Panc1 (cell line): ENCODE measurements around the gene DDX41. TPM values are rescaled to one million over a fixed set of nuclear protein-coding genes. Genes with fewer than 3 reads are reported as not detected.

Source experiments
- ATAC-seq: fragments of 200-7000 bp; cut with Tn5 transposase; 2 replicates; pipeline ENCODE4 v1.9.1; 2020; ENCODE audit warnings: mild to moderate bottlenecking, moderate library complexity
- BruUV-seq: library from RNA; stranded (reverse); fragments of 400-500 nt; replicated peaks from 2 replicates; lab custom pipeline; 2021; lab: Mats Ljungman, UMichigan
- CTCF ChIA-PET: fragments of 300-600 bp; sonication (Branson Sonifier 250); formaldehyde crosslinking; loops from one replicate; lab custom pipeline; 2022; ENCODE audit warnings: antibody characterized with exemption; lab: Charles Lee
- POLR2A ChIA-PET: fragments of 300-600 bp; sonication (Branson Sonifier 250); formaldehyde crosslinking; loops from one replicate; lab custom pipeline; 2022; ENCODE audit warnings: antibody characterized with exemption; lab: Charles Lee
- DNase-seq: peaks from one replicate; pipeline ENCODE4 v3.0.0-alpha.2; 2010; ENCODE audit warnings: low read depth, low spot score
- H3K27ac ChIP-seq: 2 replicates; pipeline ENCODE4 v1.5.1; 2011; ENCODE audit warnings: mild to moderate bottlenecking, low read length, inconsistent platforms
- H3K27me3 ChIP-seq: fragments of 200-500 bp; sonication (Bioruptor generic); 2 replicates; pipeline ENCODE4 v1.6.0; 2014; ENCODE audit warnings: low read length, inconsistent platforms; ENCODE audit not compliant: control insufficient read depth, insufficient read depth
- H3K36me3 ChIP-seq: fragments of 200-500 bp; sonication (Bioruptor generic); 2 replicates; pipeline ENCODE4 v1.5.1; 2014; ENCODE audit warnings: inconsistent platforms, mild to moderate bottlenecking, low read length, moderate library complexity; ENCODE audit not compliant: control insufficient read depth, insufficient read depth
- H3K4me1 ChIP-seq: 2 replicates; pipeline ENCODE4 v1.5.1; 2011; ENCODE audit warnings: inconsistent platforms, mild to moderate bottlenecking, low read length, moderate library complexity; ENCODE audit not compliant: control insufficient read depth, insufficient read depth
- H3K4me3 ChIP-seq, 2 experiments: 2 replicates each; pipeline ENCODE4 v1.5.1; 2011 to 2012; ENCODE audit warnings: low read depth in 2 of 2, low read length in 2 of 2, mild to moderate bottlenecking in 2 of 2, inconsistent platforms in 1 of 2, moderate library complexity in 1 of 2
- H3K9me3 ChIP-seq: fragments of 200-500 bp; sonication (Bioruptor generic); 2 replicates; pipeline ENCODE4 v1.5.1; 2014; ENCODE audit warnings: low read depth, mild to moderate bottlenecking, inconsistent platforms, low read length, moderate library complexity; ENCODE audit not compliant: control insufficient read depth, insufficient read depth
- POLR2AphosphoS5 ChIP-seq: IDR thresholded peaks from 2 replicates; pipeline ENCODE4 v1.6.1; 2012; ENCODE audit warnings: mild to moderate bottlenecking, low read depth, low read length, moderate library complexity
- SIN3A ChIP-seq: IDR thresholded peaks from 2 replicates; pipeline ENCODE4 v1.6.1; 2012; ENCODE audit warnings: low read depth, mild to moderate bottlenecking, low read length, moderate library complexity, borderline replicate concordance; ENCODE audit not compliant: insufficient read depth
- TCF7L2 ChIP-seq: IDR thresholded peaks from 2 replicates; pipeline ENCODE4 v1.6.1; 2011; ENCODE audit warnings: mild to moderate bottlenecking, low read depth, low read length, inconsistent platforms
- in situ Hi-C: cut with HindIII; loops from 2 replicates; pipeline ENCODE4 v1.10.0; 2016; ENCODE audit warnings: low sequenced_read_pairs, low pct_unique_long_range_greater_than_20kb
- intact Hi-C: fragments of 100-400 bp; cut with micrococcal nuclease; formaldehyde crosslinking; loops from one replicate; pipeline ENCODE4 v1.10.0; 2022; ENCODE audit not compliant: unreplicated experiment
- total RNA-seq: library from RNA; stranded (reverse); gene quantifications from one replicate; pipeline ENCODE4 v1.2.1, GENCODE V29; 2021; ENCODE audit not compliant: unreplicated experiment
- TF ChIP-seq, protein P1 (sequence below): fragments of 450-650 bp; IDR thresholded peaks from 2 replicates; pipeline ENCODE4 v1.5.1; 2017; ENCODE audit warnings: mild to moderate bottlenecking
- TF ChIP-seq, protein P2 (sequence below), 2 experiments: IDR thresholded peaks; 2 replicates each; pipeline ENCODE4 v1.6.1; 2011 to 2012; ENCODE audit warnings: low read depth in 2 of 2, control low read depth in 1 of 2, low read length in 1 of 2, mild to moderate bottlenecking in 1 of 2, moderate library complexity in 1 of 2; ENCODE audit not compliant: insufficient read depth in 1 of 2

DDX41 gene
- total RNA-seq, 1 experiment from 2014 or later, result 111 TPM

DNA sequence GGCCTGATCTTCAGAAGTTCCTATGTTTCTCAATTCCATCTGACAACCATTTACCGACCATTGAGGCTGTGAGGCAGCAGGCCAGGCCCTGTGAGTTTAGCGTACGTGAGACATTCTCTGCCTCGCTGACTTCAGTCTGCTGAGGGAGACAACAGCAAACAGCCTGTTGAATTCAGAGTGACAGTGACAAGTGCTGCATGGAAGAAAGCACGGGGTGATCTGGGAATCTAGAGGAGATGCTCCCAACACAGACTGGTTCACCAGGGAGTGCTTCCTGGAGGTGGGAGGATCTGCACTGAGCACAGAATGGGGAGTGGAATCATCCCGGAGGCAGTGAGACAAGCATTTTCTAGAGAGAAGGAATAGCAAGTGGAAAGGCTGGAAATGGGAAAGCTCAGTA lies 10.0 kb upstream of the DDX41 start:
- intact Hi-C loops (no loop called here), in situ Hi-C loops (no loop called here)
- CTCF ChIA-PET, result no interaction called here
- no peak for DNase-seq
- Histone ChIP-seq H3K9me3 (no peaks in the 10 kb centered on the region), H3K4me1 (no peaks in the 10 kb centered on the region), H3K27me3 (no peaks in the 10 kb centered on the region), H3K4me3 (no peak overlapping the region), H3K27ac (no peak overlapping the region), H3K36me3 (peaks cover 20% of the 10 kb centered on the region)
- no TSS peak for BruUV-seq
- POLR2A ChIA-PET, result no interaction called here
- TF ChIP-seq, protein P1, sequence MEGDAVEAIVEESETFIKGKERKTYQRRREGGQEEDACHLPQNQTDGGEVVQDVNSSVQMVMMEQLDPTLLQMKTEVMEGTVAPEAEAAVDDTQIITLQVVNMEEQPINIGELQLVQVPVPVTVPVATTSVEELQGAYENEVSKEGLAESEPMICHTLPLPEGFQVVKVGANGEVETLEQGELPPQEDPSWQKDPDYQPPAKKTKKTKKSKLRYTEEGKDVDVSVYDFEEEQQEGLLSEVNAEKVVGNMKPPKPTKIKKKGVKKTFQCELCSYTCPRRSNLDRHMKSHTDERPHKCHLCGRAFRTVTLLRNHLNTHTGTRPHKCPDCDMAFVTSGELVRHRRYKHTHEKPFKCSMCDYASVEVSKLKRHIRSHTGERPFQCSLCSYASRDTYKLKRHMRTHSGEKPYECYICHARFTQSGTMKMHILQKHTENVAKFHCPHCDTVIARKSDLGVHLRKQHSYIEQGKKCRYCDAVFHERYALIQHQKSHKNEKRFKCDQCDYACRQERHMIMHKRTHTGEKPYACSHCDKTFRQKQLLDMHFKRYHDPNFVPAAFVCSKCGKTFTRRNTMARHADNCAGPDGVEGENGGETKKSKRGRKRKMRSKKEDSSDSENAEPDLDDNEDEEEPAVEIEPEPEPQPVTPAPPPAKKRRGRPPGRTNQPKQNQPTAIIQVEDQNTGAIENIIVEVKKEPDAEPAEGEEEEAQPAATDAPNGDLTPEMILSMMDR, result no peak
- TF ChIP-seq SIN3A (no peak), TCF7L2 (no peak), POLR2AphosphoS5 (no peak)
- TF ChIP-seq, protein P2, sequence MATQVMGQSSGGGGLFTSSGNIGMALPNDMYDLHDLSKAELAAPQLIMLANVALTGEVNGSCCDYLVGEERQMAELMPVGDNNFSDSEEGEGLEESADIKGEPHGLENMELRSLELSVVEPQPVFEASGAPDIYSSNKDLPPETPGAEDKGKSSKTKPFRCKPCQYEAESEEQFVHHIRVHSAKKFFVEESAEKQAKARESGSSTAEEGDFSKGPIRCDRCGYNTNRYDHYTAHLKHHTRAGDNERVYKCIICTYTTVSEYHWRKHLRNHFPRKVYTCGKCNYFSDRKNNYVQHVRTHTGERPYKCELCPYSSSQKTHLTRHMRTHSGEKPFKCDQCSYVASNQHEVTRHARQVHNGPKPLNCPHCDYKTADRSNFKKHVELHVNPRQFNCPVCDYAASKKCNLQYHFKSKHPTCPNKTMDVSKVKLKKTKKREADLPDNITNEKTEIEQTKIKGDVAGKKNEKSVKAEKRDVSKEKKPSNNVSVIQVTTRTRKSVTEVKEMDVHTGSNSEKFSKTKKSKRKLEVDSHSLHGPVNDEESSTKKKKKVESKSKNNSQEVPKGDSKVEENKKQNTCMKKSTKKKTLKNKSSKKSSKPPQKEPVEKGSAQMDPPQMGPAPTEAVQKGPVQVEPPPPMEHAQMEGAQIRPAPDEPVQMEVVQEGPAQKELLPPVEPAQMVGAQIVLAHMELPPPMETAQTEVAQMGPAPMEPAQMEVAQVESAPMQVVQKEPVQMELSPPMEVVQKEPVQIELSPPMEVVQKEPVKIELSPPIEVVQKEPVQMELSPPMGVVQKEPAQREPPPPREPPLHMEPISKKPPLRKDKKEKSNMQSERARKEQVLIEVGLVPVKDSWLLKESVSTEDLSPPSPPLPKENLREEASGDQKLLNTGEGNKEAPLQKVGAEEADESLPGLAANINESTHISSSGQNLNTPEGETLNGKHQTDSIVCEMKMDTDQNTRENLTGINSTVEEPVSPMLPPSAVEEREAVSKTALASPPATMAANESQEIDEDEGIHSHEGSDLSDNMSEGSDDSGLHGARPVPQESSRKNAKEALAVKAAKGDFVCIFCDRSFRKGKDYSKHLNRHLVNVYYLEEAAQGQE (IDR thresholded peaks at IDR 0.05; ENCODE audit: insufficient read depth in 1 of 2, low read depth in 2 of 2, low read length in 1 of 2), result no peak
- ATAC-seq, result no peak

DNA sequence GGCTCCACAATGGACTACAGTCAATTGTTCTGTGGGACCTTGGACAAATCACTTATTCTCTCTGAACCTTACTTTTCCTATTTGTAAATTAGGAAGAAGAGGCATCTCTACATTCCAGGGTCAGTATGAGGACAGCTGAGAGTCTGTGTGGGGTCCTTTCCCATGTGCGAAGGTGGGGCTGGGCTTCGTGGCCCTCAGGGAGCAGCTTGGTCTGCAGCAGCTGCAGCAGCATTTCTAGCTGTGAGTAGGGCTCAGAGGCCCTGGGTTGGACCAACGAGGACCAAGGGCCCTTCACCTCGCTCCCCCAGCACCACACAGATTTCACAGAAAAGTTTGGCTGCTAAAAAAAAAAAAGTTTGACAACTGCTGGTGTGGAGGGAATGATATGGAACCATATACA lies 9.4 kb upstream of the DDX41 start:
- in situ Hi-C loops, result no loop called here
- POLR2A ChIA-PET, result no interaction called here
- H3K27ac ChIP-seq, result no peak overlapping the region
- H3K4me3 ChIP-seq, result no peak overlapping the region
- BruUV-seq, result no TSS peak
- H3K36me3 ChIP-seq, result peaks cover 17% of the 10 kb centered on the region
- no peak for ATAC-seq
- H3K4me1 ChIP-seq, result 0 out of 2 replicates have a peak, but pooled peaks cover under 1% of the 10 kb centered on the region
- DNase-seq, result no peak
- no peaks in the 10 kb centered on the region for H3K9me3 ChIP-seq
- H3K27me3 ChIP-seq, result no peaks in the 10 kb centered on the region
- intact Hi-C loops, result no loop called here
- TF ChIP-seq POLR2AphosphoS5 (no peak), TCF7L2 (no peak), SIN3A (no peak)
- TF ChIP-seq, protein P1, result no peak
- TF ChIP-seq, protein P2 (IDR thresholded peaks at IDR 0.05; ENCODE audit: insufficient read depth in 1 of 2, low read depth in 2 of 2, low read length in 1 of 2), result no peak
- CTCF ChIA-PET, result no interaction called here
